ENCODE data around the gene SLC51A.

SLC51A gene

GRCh38 chr3:196216089-196216564 lies at the start of gene SLC51A:
SLC51A (plus strand) TSS chr3:196216534; CDS start chr3:196216713, 179 bp downstream.
- TF ChIP-seq TEAD4 (IDR thresholded peaks at IDR 0.05), result no peak
- peak; percentile 77 for TF ChIP-seq ZBTB7A (IDR thresholded peaks at IDR 0.05; ENCODE audit: low read depth)
- no peak for TF ChIP-seq FOXM1 (IDR thresholded peaks at IDR 0.05; ENCODE audit: borderline replicate concordance, low read depth)
- TF ChIP-seq TAF1 (IDR thresholded peaks at IDR 0.05; ENCODE audit: low read depth), result peak; percentile 35; the same call in 1 of the 2 replicates
- TF ChIP-seq CREB1 (IDR thresholded peaks at IDR 0.05; ENCODE audit: low read depth), result no peak
- TF ChIP-seq NFIC (IDR thresholded peaks at IDR 0.05), result peak; percentile 83
- TF ChIP-seq CEBPB (IDR thresholded peaks at IDR 0.05), result no peak
- no peak; the same call in 1 of the 2 replicates for TF ChIP-seq RAD21 (IDR thresholded peaks at IDR 0.05; ENCODE audit: low read depth)
- TF ChIP-seq MAX (IDR thresholded peaks at IDR 0.05), result peak; percentile 53; the same call in 1 of the 2 replicates

GRCh38 chr3:196166741-196167140 lies 49.6 kb upstream of the SLC51A start:
- TF ChIP-seq TCF12 (IDR thresholded peaks at IDR 0.05; ENCODE audit: low read depth) (no peak), FOXM1 (IDR thresholded peaks at IDR 0.05; ENCODE audit: borderline replicate concordance, low read depth) (no peak), CREB1 (IDR thresholded peaks at IDR 0.05; ENCODE audit: low read depth) (no peak)
- TF ChIP-seq, protein P1, sequence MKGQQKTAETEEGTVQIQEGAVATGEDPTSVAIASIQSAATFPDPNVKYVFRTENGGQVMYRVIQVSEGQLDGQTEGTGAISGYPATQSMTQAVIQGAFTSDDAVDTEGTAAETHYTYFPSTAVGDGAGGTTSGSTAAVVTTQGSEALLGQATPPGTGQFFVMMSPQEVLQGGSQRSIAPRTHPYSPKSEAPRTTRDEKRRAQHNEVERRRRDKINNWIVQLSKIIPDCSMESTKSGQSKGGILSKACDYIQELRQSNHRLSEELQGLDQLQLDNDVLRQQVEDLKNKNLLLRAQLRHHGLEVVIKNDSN (IDR thresholded peaks at IDR 0.05), result no peak

DNA sequence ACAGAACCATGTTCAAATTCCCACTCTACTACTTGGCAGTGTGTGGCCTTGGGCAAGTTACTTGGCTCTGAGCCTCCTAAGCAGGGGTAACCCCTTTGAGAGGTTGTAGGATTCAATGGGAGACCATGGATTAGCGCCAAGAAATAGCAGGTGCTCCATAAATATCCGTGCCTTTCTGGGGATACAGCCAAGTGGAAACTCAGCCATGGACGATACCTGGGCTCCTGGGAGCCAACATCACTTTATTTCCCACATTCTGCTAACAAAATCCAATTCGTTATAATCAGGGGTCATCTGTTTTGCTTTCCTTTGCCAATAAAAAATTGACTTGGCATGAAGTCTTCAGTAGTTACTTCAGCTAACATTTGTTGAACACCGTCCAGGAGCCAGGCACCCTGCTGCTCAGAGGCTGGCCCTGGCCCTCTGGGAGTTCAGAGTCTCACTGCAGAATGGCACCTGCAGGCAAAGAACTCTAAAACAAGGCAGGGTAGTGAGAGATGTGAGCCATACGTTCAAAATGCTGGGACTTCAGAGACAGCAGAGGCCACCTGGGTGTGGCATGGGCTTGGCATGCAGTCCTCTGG lies 47.4 kb upstream of the SLC51A start:
- TF ChIP-seq NFIC (IDR thresholded peaks at IDR 0.05), result peak; percentile 99
- TF ChIP-seq TCF12 (IDR thresholded peaks at IDR 0.05; ENCODE audit: low read depth), result peak; percentile 98
- 0 out of 2 replicates have a peak, but pooled peaks have one; percentile 48 for TF ChIP-seq FOXM1 (IDR thresholded peaks at IDR 0.05; ENCODE audit: borderline replicate concordance, low read depth)
- TF ChIP-seq TEAD4 (IDR thresholded peaks at IDR 0.05), result peak; percentile 71
- TF ChIP-seq EGR1 (IDR thresholded peaks at IDR 0.05), result no peak
- TF ChIP-seq, protein P1 (IDR thresholded peaks at IDR 0.05), result no peak
- peak; percentile 84; the same call in 1 of the 2 replicates for TF ChIP-seq EP300 (IDR thresholded peaks at IDR 0.05; ENCODE audit: borderline replicate concordance)
- peak; percentile 22; the same call in 1 of the 2 replicates for TF ChIP-seq RAD21 (IDR thresholded peaks at IDR 0.05; ENCODE audit: low read depth)
- TF ChIP-seq CEBPB (IDR thresholded peaks at IDR 0.05), result peak; percentile 31; the same call in 1 of the 2 replicates
- TF ChIP-seq YY1 (IDR thresholded peaks at IDR 0.05; ENCODE audit: low read depth), result peak; percentile 23; the same call in 1 of the 2 replicates
- TF ChIP-seq, protein P2, sequence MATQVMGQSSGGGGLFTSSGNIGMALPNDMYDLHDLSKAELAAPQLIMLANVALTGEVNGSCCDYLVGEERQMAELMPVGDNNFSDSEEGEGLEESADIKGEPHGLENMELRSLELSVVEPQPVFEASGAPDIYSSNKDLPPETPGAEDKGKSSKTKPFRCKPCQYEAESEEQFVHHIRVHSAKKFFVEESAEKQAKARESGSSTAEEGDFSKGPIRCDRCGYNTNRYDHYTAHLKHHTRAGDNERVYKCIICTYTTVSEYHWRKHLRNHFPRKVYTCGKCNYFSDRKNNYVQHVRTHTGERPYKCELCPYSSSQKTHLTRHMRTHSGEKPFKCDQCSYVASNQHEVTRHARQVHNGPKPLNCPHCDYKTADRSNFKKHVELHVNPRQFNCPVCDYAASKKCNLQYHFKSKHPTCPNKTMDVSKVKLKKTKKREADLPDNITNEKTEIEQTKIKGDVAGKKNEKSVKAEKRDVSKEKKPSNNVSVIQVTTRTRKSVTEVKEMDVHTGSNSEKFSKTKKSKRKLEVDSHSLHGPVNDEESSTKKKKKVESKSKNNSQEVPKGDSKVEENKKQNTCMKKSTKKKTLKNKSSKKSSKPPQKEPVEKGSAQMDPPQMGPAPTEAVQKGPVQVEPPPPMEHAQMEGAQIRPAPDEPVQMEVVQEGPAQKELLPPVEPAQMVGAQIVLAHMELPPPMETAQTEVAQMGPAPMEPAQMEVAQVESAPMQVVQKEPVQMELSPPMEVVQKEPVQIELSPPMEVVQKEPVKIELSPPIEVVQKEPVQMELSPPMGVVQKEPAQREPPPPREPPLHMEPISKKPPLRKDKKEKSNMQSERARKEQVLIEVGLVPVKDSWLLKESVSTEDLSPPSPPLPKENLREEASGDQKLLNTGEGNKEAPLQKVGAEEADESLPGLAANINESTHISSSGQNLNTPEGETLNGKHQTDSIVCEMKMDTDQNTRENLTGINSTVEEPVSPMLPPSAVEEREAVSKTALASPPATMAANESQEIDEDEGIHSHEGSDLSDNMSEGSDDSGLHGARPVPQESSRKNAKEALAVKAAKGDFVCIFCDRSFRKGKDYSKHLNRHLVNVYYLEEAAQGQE (IDR thresholded peaks at IDR 0.05; ENCODE audit: low read depth), result no peak
- no peak for TF ChIP-seq ZBTB7A (IDR thresholded peaks at IDR 0.05; ENCODE audit: low read depth)
- no peak; the same call in 1 of the 2 replicates for TF ChIP-seq MAX (IDR thresholded peaks at IDR 0.05)
- TF ChIP-seq CREB1 (IDR thresholded peaks at IDR 0.05; ENCODE audit: low read depth), result no peak
- no peak for TF ChIP-seq TAF1 (IDR thresholded peaks at IDR 0.05; ENCODE audit: low read depth)

GRCh38 chr3:196169836-196170240 lies 46.5 kb upstream of the SLC51A start:
- TF ChIP-seq, protein P2 (IDR thresholded peaks at IDR 0.05; ENCODE audit: low read depth), result no peak
- TF ChIP-seq, protein P1 (IDR thresholded peaks at IDR 0.05), result no peak
- TF ChIP-seq TAF1 (IDR thresholded peaks at IDR 0.05; ENCODE audit: low read depth) (no peak), RAD21 (IDR thresholded peaks at IDR 0.05; ENCODE audit: low read depth) (no peak), TEAD4 (IDR thresholded peaks at IDR 0.05) (no peak), FOXM1 (IDR thresholded peaks at IDR 0.05; ENCODE audit: borderline replicate concordance, low read depth) (no peak), YY1 (IDR thresholded peaks at IDR 0.05; ENCODE audit: low read depth) (no peak), TCF12 (IDR thresholded peaks at IDR 0.05; ENCODE audit: low read depth) (no peak), ZBTB7A (IDR thresholded peaks at IDR 0.05; ENCODE audit: low read depth) (no peak), NFIC (IDR thresholded peaks at IDR 0.05) (no peak), EP300 (IDR thresholded peaks at IDR 0.05; ENCODE audit: borderline replicate concordance) (no peak), MAX (IDR thresholded peaks at IDR 0.05) (no peak)

GRCh38 chr3:196174652-196175051 lies 41.7 kb upstream of the SLC51A start:
- TF ChIP-seq EP300 (IDR thresholded peaks at IDR 0.05; ENCODE audit: borderline replicate concordance), result no peak
- TF ChIP-seq EGR1 (IDR thresholded peaks at IDR 0.05), result no peak
- TF ChIP-seq, protein P1 (IDR thresholded peaks at IDR 0.05), result no peak
- no peak for TF ChIP-seq CREB1 (IDR thresholded peaks at IDR 0.05; ENCODE audit: low read depth)
- TF ChIP-seq, protein P2 (IDR thresholded peaks at IDR 0.05; ENCODE audit: low read depth), result no peak
- no peak for TF ChIP-seq NFIC (IDR thresholded peaks at IDR 0.05)
- no peak for TF ChIP-seq FOXM1 (IDR thresholded peaks at IDR 0.05; ENCODE audit: borderline replicate concordance, low read depth)
- no peak for TF ChIP-seq YY1 (IDR thresholded peaks at IDR 0.05; ENCODE audit: low read depth)
- no peak for TF ChIP-seq TCF12 (IDR thresholded peaks at IDR 0.05; ENCODE audit: low read depth)
- TF ChIP-seq TEAD4 (IDR thresholded peaks at IDR 0.05), result no peak
- TF ChIP-seq TAF1 (IDR thresholded peaks at IDR 0.05; ENCODE audit: low read depth), result no peak

All from Ishikawa (cell line).